ENCODE measurements around the gene PTGES3.
A peak's percentile ranks its signal among the peaks of the same experiment; 100 is the strongest.
"Not testable (repeated sequence)": the region's sequence is repeated elsewhere in the genome, so short reads cannot be mapped to it uniquely, and the experiment has no call there.

Gene PTGES3

GRCh38 chr12:56709759-56710376 is 21.8 kb upstream of the PTGES3 start:
- TF ChIP-seq, protein P1, sequence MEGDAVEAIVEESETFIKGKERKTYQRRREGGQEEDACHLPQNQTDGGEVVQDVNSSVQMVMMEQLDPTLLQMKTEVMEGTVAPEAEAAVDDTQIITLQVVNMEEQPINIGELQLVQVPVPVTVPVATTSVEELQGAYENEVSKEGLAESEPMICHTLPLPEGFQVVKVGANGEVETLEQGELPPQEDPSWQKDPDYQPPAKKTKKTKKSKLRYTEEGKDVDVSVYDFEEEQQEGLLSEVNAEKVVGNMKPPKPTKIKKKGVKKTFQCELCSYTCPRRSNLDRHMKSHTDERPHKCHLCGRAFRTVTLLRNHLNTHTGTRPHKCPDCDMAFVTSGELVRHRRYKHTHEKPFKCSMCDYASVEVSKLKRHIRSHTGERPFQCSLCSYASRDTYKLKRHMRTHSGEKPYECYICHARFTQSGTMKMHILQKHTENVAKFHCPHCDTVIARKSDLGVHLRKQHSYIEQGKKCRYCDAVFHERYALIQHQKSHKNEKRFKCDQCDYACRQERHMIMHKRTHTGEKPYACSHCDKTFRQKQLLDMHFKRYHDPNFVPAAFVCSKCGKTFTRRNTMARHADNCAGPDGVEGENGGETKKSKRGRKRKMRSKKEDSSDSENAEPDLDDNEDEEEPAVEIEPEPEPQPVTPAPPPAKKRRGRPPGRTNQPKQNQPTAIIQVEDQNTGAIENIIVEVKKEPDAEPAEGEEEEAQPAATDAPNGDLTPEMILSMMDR (IDR thresholded peaks at IDR 0.05) = no peak
- H3K27ac ChIP-seq = no peak overlapping the region

DNA sequence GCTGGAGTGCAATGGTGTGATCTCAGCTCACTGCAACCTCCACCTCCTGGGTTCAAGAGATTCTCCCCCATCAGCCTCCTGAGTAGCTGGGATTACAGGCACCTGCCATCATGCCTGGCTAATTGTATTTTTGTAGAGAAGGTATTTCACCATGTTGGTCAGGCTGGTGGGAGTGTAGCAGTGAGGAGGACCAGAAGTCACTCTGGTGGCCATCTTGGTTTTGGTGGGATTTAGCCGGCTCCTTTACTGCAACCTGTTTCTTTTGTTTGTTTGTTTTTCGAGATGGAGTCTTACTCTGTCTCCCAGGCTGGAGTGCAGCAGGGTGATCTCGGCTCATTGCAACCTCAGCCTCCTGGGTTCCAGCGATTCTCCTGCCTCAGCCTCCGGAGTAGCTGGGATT is 16.4 kb upstream of the PTGES3 start:
- H3K4me3 ChIP-seq (ENCODE audit: low read depth in 1 of 2, low read length in 1 of 2); H3K9me3 ChIP-seq; H3K36me3 ChIP-seq; H3K27ac ChIP-seq; H3K27me3 ChIP-seq: not testable (repeated sequence)
- H3K4me1 ChIP-seq (ENCODE audit: control insufficient read depth in 1 of 2, insufficient read depth in 1 of 2, low read depth in 1 of 2, low read length in 1 of 2) = peaks cover 22 to 23% of the 10 kb centered on the region in 2 experiments

More at GRCh38 chr12:56709759-56710376, 21.8 kb upstream of the PTGES3 start:
- no peak overlapping the region for H3K4me3 ChIP-seq (ENCODE audit: low read depth in 1 of 2, low read length in 1 of 2)
- no peaks in the 10 kb centered on the region for H3K27me3 ChIP-seq
- H3K4me1 ChIP-seq (ENCODE audit: control insufficient read depth in 1 of 2, insufficient read depth in 1 of 2, low read depth in 1 of 2, low read length in 1 of 2) = peaks cover 34 to 35% of the 10 kb centered on the region in 2 experiments
- H3K36me3 ChIP-seq = peaks cover 27% of the 10 kb centered on the region
- H3K9me3 ChIP-seq = no peaks in the 10 kb centered on the region

- peak overlapping the region; percentile 90 for H3K27ac ChIP-seq
- no peaks in the 10 kb centered on the region for H3K9me3 ChIP-seq
Measured at GRCh38 chr12:56699020-56699661, 11.1 kb upstream of the PTGES3 start.

GRCh38 chr12:56695327-56696101 is 7.4 kb upstream of the PTGES3 start:
- Histone ChIP-seq H3K27ac (no peak overlapping the region), H3K36me3 (no peaks in the 10 kb centered on the region), H3K4me3 (ENCODE audit: low read depth in 1 of 2, low read length in 1 of 2) (no peak overlapping the region), H3K27me3 (no peaks in the 10 kb centered on the region), H3K4me1 (ENCODE audit: control insufficient read depth in 1 of 2, insufficient read depth in 1 of 2, low read depth in 1 of 2, low read length in 1 of 2) (peaks cover 19 to 20% of the 10 kb centered on the region in 2 experiments), H3K9me3 (no peaks in the 10 kb centered on the region)
- TF ChIP-seq, protein P1 (IDR thresholded peaks at IDR 0.05) = no peak

More at GRCh38 chr12:56699020-56699661, 11.1 kb upstream of the PTGES3 start:
- Histone ChIP-seq H3K4me1 (ENCODE audit: control insufficient read depth in 1 of 2, insufficient read depth in 1 of 2, low read depth in 1 of 2, low read length in 1 of 2) (peaks cover 30 to 31% of the 10 kb centered on the region in 2 experiments), H3K4me3 (ENCODE audit: low read depth in 1 of 2, low read length in 1 of 2) (peak overlapping the region in 1 of 2 experiments; percentile 54), H3K36me3 (no peaks in the 10 kb centered on the region), H3K27me3 (no peaks in the 10 kb centered on the region)
- TF ChIP-seq, protein P1 (IDR thresholded peaks at IDR 0.05) = no peak

DNA sequence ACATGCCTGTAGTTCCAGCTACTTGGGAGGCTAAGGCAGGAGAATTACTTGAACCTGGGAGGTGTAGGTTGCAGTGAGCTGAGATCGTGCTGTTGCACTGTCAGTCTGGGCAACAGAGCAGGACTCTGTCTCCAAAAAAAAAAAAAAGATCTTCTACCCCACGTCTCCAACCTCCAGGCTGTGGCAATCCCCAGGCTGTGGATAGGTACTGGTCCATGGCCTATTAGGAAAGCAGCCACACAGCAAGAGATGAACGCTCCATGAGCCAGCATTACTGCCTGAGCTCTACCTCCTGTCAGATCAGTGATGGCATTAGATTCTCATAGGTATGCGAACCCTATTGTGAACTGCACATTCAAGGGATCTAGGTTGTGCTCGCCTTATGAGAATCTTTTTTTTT is 6.1 kb upstream of the PTGES3 start:
- no peaks in the 10 kb centered on the region for H3K36me3 ChIP-seq
- no peaks in the 10 kb centered on the region for H3K9me3 ChIP-seq
- peaks cover 16 to 17% of the 10 kb centered on the region in 2 experiments for H3K4me1 ChIP-seq (ENCODE audit: control insufficient read depth in 1 of 2, insufficient read depth in 1 of 2, low read depth in 1 of 2, low read length in 1 of 2)
- no peak overlapping the region for H3K4me3 ChIP-seq (ENCODE audit: low read depth in 1 of 2, low read length in 1 of 2)
- no peak overlapping the region for H3K27ac ChIP-seq
- TF ChIP-seq, protein P1 (IDR thresholded peaks at IDR 0.05) = no peak
- no peaks in the 10 kb centered on the region for H3K27me3 ChIP-seq

DNA sequence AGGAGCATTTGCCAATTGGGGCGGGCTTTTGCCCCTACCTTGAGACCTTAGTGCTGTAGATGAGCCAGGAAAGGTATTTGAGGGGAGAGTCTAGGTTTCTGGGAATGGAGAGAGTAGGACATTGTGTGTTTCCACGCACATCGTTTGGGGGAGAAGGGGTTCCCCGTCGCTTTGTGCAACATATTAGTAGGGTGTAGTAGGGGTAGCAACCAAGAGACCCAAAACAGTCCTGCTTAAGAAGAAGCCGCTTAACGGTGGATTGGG is 694 bp upstream of the PTGES3 start:
- Histone ChIP-seq H3K36me3 (no peaks in the 10 kb centered on the region), H3K4me1 (ENCODE audit: control insufficient read depth in 1 of 2, insufficient read depth in 1 of 2, low read depth in 1 of 2, low read length in 1 of 2) (peaks cover 47 to 50% of the 10 kb centered on the region in 2 experiments), H3K27ac (peak overlapping the region; percentile 93), H3K9me3 (no peaks in the 10 kb centered on the region), H3K27me3 (no peaks in the 10 kb centered on the region), H3K4me3 (ENCODE audit: low read depth in 1 of 2, low read length in 1 of 2) (peak overlapping the region; percentile 81 to 85)
- TF ChIP-seq, protein P1 (IDR thresholded peaks at IDR 0.05) = no peak

Data from neutrophil (primary cell).